Keratinocyte (primary cell): ENCODE results near the gene CMTM7. TPM values are rescaled to one million over a fixed set of nuclear protein-coding genes. Genes with fewer than 3 reads are reported as not detected.

ENCODE experiments used
- DNase-seq: peaks from one replicate; pipeline ENCODE4 v3.0.0-alpha.2; 2011; ENCODE audit warnings: low read depth, missing footprints, low spot score
- FAIRE-seq: peaks from 2 replicates; lab custom pipeline; 2011; peaks lifted over from hg19 to GRCh38; lab: Jason Lieb, UNC
- H2AFZ ChIP-seq: 2 replicates; pipeline ENCODE4 v1.6.0; 2012; ENCODE audit warnings: low read length, control low read depth, inconsistent platforms; ENCODE audit not compliant: control insufficient read depth
- H3K27ac ChIP-seq: 2 replicates; pipeline ENCODE4 v1.5.1; 2011; ENCODE audit warnings: low read length; ENCODE audit not compliant: control insufficient read depth, insufficient read depth
- H3K27me3 ChIP-seq: 3 replicates; pipeline ENCODE4 v1.6.0; 2011; ENCODE audit warnings: low read length; ENCODE audit not compliant: control insufficient read depth, insufficient read depth; ENCODE audit errors: extremely low read depth
- H3K36me3 ChIP-seq, 2 experiments: 2 replicates in 1 of 2; 3 replicates in 1 of 2; pipeline ENCODE4 v1.5.1; 2011; ENCODE audit warnings: low read length in 2 of 2, mild to moderate bottlenecking in 1 of 2; ENCODE audit not compliant: control insufficient read depth in 2 of 2, insufficient read depth in 2 of 2; ENCODE audit errors: extremely low read depth in 1 of 2
- H3K4me1 ChIP-seq: 3 replicates; pipeline ENCODE4 v1.5.1; 2011; ENCODE audit warnings: low read length; ENCODE audit not compliant: control insufficient read depth, insufficient read depth; ENCODE audit errors: extremely low read depth
- H3K4me2 ChIP-seq: 3 replicates; pipeline ENCODE4 v1.6.0; 2011; ENCODE audit warnings: low read depth, low read length; ENCODE audit not compliant: control insufficient read depth, insufficient read depth; ENCODE audit errors: extremely low read depth
- H3K4me3 ChIP-seq, 3 experiments: fragments of 200-600 bp in 1 of 3; sonication (generic) in 1 of 3; 2 replicates in 2 of 3; 3 replicates in 1 of 3; pipeline ENCODE4 v1.5.1; 2011 to 2016; ENCODE audit warnings: low read length in 3 of 3, mild to moderate bottlenecking in 3 of 3, control low read depth in 2 of 3, inconsistent platforms in 1 of 3, low read depth in 1 of 3, mixed read lengths in 1 of 3, mixed run types in 1 of 3, moderate library complexity in 1 of 3; ENCODE audit not compliant: control insufficient read depth in 2 of 3, insufficient read depth in 2 of 3; ENCODE audit errors: extremely low read depth in 1 of 3
- H3K79me2 ChIP-seq: 2 replicates; pipeline ENCODE4 v1.6.0; 2012; ENCODE audit warnings: low read length; ENCODE audit not compliant: control insufficient read depth, insufficient read depth
- H3K9ac ChIP-seq: 3 replicates; pipeline ENCODE4 v1.6.0; 2011; ENCODE audit warnings: low read length; ENCODE audit not compliant: control insufficient read depth, insufficient read depth; ENCODE audit errors: extremely low read depth
- H3K9me1 ChIP-seq: 3 replicates; pipeline ENCODE4 v1.6.0; 2011; ENCODE audit warnings: low read length; ENCODE audit not compliant: control insufficient read depth, insufficient read depth; ENCODE audit errors: extremely low read depth
- H3K9me3 ChIP-seq: 2 replicates; pipeline ENCODE4 v1.5.1; 2012; ENCODE audit warnings: low read depth, low read length; ENCODE audit not compliant: control insufficient read depth
- H4K20me1 ChIP-seq: 3 replicates; pipeline ENCODE4 v1.6.0; 2011; ENCODE audit warnings: low read length; ENCODE audit not compliant: control insufficient read depth, insufficient read depth; ENCODE audit errors: extremely low read depth
- CTCF ChIP-seq, 3 experiments: IDR thresholded peaks in 1 of 3; conservative IDR thresholded peaks in 1 of 3; optimal IDR thresholded peaks in 1 of 3; 2 replicates in 2 of 3; 3 replicates in 1 of 3; pipeline versions ENCODE3 to v1.5.1; 2011; ENCODE audit warnings: low read length in 3 of 3, mild to moderate bottlenecking in 3 of 3, moderate library complexity in 2 of 3, control low read depth in 1 of 3, inconsistent platforms in 1 of 3; ENCODE audit not compliant: insufficient read depth in 2 of 3; ENCODE audit errors: extremely low read depth in 1 of 3
- EZH2 ChIP-seq: IDR thresholded peaks from one replicate; pipeline ENCODE4 v1.6.1; 2012; ENCODE audit warnings: inconsistent platforms, mild to moderate bottlenecking, low read length, moderate library complexity
- dilution Hi-C: fragments of 300-500 bp; cut with MboI; formaldehyde crosslinking; loops from one replicate; pipeline ENCODE4 v1.7.0; 2020; ENCODE audit warnings: low sequenced_read_pairs; ENCODE audit not compliant: extremely low pct_ligation_motif_present
- polyA plus RNA-seq, 5 experiments: library from polyadenylated mRNA; depleted of rRNA in 3 of 5; stranded (reverse) in 3 of 5; stranded (forward) in 1 of 5; unstranded in 1 of 5; fragments of >200 nt; gene quantifications; 1 replicate in 1 of 5; 2 replicates in 3 of 5; 3 replicates in 1 of 5; pipeline versions ENCODE4 v1.2.1 to v1.2.3, GENCODE V29; 2011 to 2012; ENCODE audit warnings: missing spikeins in 2 of 5, low read depth in 1 of 5, low replicate concordance in 1 of 5

Gene CMTM7
- polyA plus RNA-seq, 1 donor (not counting 4 experiments of a cell fraction or from before 2014, with no cell fraction given), result 47.2 TPM

- Histone ChIP-seq H2AFZ (no peak overlapping the region), H4K20me1 (no peaks in the 10 kb centered on the region), H3K27me3 (no peaks in the 10 kb centered on the region), H3K4me3 (no peak overlapping the region), H3K27ac (no peak overlapping the region), H3K4me2 (no peak overlapping the region), H3K36me3 (peaks cover 0 to 2% of the 10 kb centered on the region in 2 experiments), H3K9ac (no peak overlapping the region), H3K9me1 (no peaks in the 10 kb centered on the region), H3K79me2 (peaks cover 34% of the 10 kb centered on the region), H3K9me3 (no peaks in the 10 kb centered on the region), H3K4me1 (peaks cover 17% of the 10 kb centered on the region)
- dilution Hi-C loops, result no loop called here
- DNase-seq (no peak), FAIRE-seq (no peak)
- TF ChIP-seq EZH2 (no peak), CTCF (optimal IDR thresholded peaks at IDR 0.05 in 1 of 3, IDR thresholded peaks at IDR 0.05 in 1 of 3, conservative IDR thresholded peaks at IDR 0.05 in 1 of 3; ENCODE audit: extremely low read depth in 1 of 3, insufficient read depth in 2 of 3, low read length in 3 of 3) (no peak)
Measured at GRCh38 chr3:32493437-32494414, 102.1 kb downstream of the CMTM7 start.

- H4K20me1 ChIP-seq, result no peaks in the 10 kb centered on the region
- no peaks in the 10 kb centered on the region for H3K27me3 ChIP-seq
- peaks cover 17% of the 10 kb centered on the region for H3K4me1 ChIP-seq
- H3K79me2 ChIP-seq, result peaks cover 44% of the 10 kb centered on the region
- peak overlapping the region; percentile 1 for H3K4me2 ChIP-seq
- no peak overlapping the region for H3K9ac ChIP-seq
- DNase-seq (no peak), FAIRE-seq (no peak)
- dilution Hi-C loops, result no loop called here
- H3K36me3 ChIP-seq, result peaks cover 0 to 2% of the 10 kb centered on the region in 2 experiments
- no peak overlapping the region for H3K27ac ChIP-seq
- H3K9me3 ChIP-seq, result no peaks in the 10 kb centered on the region
- H2AFZ ChIP-seq, result no peak overlapping the region
- TF ChIP-seq CTCF (optimal IDR thresholded peaks at IDR 0.05 in 1 of 3, IDR thresholded peaks at IDR 0.05 in 1 of 3, conservative IDR thresholded peaks at IDR 0.05 in 1 of 3; ENCODE audit: extremely low read depth in 1 of 3, insufficient read depth in 2 of 3, low read length in 3 of 3), result no peak
- no peak for TF ChIP-seq EZH2
- no peak overlapping the region for H3K4me3 ChIP-seq
- no peaks in the 10 kb centered on the region for H3K9me1 ChIP-seq
Measured at GRCh38 chr3:32495085-32495484, 103.4 kb downstream of the CMTM7 start.
